ENCODE data around the gene MRPS34. TPM values are rescaled to one million over a fixed set of nuclear protein-coding genes. Genes with fewer than 3 reads are reported as not detected.
"Not testable (repeated sequence)": the region's sequence is repeated elsewhere in the genome, so short reads cannot be mapped to it uniquely, and the experiment has no call there.

MRPS34 gene
- total RNA-seq = 41.6 and 68.4 TPM in 2 replicates

DNA sequence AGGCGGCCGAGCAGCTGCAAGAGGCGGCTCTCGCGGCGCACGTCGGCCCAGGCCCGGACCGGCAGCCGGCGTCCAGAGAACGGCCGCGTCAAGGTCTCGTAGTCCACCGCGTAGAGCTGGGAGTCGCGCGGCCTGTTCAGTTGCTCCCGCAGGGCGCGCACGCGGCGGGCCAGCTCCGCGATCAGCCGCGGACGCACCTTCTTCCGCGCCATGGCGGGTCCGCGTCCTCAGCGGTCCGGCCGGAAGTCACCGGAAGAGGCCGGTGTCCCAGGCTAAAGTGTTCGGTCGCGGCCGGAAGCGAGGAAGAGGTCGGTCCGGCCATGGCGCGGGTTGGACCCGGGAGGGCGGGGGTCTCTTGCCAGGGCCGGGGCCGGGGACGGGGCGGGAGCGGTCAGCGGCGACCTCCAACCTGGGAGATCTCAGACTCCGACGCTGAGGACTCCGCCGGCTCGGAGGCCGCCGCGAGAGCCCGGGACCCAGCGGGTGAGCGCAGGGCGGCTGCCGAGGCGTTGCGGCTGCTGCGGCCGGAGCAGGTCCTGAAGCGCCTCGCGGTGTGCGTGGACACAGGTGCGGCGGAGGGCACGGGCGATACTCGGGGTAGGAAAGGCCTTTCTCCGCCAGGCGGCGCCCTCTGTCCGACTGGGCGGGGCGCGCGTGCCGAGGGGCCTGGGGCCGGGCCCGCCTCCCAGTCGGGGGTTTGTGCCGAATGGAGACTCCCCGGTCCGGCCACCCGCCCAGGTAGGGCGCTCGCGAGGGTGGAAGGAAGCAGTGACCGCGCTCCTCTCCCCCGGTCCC is at the start of gene MRPS34:
Gene MRPS34, minus strand, starts transcription at position 227 of the 795 bp plus-strand sequence. Its CDS starts 15 bp downstream, at position 212.
- DNase-seq (ENCODE audit: low read depth) = peak; percentile 44

DNA sequence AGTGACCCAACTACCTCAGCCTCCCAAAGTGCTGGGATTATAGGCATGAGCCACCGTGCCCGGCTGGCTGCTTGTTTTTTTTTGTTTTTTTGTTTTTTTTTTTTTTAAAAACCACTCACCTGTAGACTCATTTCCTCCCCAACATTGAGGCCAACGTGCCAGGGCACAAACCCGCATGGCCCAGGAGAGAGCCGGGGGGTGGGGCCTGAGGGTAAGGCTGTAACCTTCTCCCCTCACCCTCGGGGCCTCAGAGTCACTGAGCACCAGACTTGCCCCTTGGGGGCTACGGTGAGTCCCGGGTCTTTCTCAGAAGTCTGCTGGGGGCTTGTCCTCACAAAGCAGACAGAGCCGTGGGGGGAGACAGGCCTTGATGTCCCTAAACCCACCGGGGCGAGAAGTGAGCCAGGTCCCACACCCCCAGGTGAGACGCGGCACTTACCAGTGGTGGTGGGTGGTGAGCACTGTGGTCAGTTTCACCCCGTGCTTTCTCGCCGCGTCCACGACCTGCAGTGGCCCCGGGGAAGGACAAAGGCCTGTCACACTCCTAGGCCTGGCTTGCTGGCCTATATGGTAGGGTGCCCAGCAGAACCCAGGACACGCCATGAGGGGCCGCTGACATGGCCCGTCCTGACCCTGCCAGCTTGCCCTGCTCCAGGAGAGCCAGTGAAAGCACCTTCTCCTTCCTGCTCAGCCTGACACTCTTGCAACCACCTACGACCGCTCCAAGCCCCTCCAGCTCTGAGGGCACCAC is 49.1 kb upstream of the MRPS34 start:
- DNase-seq (ENCODE audit: low read depth) = peak; percentile 17

DNA sequence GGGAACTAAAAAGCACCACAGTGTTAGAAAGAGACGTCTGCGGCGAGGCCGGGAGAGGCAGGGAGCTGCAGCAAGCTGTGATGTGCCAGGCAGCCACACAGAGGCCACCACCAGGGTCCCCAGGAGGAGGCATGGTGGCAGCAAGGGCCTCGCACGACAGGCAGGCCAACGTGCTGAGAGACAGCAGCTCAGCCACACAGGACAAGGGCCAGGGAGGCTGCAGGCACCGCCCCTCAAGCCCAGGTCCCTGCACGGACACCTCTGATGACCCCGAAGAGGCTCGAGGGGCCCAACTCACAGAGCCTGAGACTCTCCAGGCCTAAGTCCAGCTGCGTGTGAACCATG is 48.0 kb upstream of the MRPS34 start:
- no peak for DNase-seq (ENCODE audit: low read depth)

DNA sequence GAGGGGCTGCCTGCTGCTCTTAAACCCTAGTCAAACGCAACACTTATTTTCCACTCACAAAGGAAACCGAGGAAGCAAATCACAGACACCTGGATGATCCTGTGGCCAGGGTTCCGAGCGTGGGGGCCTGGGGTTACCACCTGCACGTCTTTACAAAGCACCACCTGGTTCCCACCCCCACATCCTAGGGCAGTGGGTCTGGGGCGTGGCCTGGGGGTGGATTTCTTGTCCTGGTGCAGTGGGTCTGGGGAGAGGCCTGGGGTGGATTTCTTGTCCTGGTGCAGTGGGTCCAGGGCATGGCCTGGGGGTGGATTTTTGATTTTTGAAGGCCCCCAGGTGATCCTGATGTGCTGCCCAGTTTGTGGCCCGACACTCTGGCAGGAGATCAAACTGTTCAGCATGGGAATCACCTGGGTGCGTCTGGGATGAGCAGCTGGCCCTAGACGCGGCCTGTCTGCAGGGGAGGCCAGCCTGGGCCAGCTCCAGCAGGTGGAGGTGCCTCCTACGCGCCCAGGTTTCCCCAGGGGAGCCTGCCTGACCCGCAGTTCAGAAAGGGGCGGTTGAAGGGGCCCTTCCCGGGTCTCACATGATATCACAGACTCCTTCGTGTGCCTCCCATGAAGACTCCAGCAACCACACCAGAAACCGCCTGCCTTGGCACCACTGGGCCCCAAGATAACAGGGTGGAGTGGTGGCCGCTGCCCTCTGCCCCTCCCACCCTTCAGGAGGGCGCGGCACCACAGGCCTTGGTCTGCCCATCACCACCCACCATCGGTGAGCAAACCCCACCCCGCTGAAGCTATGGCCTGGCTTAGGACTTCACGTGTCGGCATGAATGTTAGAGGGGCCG is 47.4 kb upstream of the MRPS34 start:
- DNase-seq (ENCODE audit: low read depth) = no peak

DNA sequence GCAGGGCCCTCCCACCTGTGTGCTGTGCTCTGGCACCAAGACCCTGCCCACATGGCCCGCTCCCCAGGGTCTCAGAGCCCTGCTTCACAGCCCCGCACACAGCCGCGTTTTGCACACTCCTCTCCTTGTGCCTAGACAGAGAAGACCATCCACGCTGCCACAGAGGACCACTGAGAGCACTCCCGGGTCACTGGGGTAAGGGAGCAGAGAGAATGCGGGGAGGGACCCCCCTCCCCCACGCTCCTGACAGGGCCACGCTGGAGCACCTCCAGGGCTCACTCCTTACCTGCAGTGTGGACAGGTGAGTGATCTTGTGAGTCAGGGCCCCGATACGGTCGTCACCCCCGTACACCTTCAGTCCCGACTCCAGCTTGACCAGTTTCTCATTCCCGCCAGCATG is 46.7 kb upstream of the MRPS34 start:
- no peak for DNase-seq (ENCODE audit: low read depth)

DNA sequence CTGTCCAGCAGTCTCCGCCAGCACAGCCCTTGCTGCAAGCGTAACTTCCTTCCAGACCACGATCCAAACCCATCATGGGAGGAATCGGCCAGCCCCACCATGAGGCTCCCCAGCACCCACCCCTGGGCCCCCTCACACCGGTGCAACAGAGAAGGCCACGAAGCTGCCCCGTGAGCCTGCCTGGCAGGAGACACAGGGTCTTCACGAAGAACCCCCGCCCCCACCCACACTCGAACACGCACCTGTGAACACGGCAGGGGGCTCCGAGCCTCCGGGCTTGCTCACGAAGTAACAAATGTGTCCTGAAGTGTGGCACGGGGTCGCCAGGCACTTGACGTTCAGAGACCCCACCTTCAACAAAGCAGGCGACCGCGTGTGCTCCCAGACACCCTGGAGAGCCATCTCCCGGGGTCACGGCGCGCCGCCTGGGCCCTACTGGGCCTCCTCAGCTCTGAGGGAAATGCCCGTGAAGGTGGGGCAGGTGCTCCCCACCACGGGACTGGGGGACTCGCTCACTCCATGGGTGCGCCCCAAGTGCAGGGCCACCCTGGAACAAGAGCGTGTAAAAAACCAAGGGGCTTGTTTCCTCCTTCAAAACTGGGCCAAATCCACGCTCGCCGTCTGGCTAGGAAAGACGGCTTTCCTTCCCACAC is 46.1 kb upstream of the MRPS34 start:
- DNase-seq (ENCODE audit: low read depth) = no peak

DNA sequence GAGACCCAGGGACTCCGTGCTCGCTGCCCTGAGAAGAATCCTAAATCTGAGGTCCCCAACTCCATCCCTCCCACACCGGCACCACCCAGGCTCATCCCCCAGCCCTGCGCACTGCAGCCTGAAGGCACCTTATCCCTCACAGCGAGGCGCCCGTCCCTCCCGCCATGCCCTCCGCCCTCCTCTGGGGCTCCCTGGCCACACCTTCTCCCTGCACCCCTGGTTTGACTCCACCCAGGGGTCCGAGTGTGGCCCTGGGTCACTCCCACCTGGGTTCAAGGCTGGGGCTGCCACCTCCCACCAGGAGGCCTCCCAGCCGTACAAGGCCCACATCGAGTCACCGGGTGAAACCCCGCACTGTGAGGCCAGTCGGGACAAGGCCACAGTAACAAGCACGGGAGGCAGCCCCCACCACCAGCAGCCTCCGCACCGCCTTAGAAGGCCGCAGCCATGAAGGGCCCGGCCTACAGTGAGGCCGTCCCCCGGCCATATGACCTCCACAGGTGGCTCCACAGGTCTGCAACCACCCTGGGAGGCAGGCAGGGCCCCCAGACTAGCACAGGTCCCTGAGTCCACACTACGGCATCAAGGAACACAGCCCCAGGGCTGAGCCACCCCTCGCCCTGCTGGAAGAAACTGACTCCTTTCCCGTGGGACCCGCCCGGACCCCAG is 45.4 kb upstream of the MRPS34 start:
- DNase-seq (ENCODE audit: low read depth) = no peak

DNA sequence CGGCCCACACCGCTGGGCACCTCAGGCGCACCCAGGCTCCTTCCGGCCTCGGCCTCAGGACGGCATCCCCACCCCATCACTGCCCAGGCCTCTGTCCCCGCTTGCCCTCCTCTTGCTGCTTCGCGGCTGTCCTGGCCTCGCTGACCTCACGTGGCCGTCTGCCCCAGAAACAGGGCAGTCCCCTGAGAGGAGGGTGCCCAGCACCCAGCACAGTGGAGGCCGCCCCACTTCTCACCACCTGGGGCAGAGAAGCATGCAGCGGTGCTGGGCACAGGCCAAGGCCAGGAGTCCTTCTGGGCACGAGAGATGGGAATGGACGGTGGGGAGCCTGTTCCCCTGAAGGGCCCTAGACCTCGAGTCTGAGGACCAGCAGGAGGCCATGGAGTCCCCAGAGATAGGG is 44.8 kb upstream of the MRPS34 start:
- no peak for DNase-seq (ENCODE audit: low read depth)

DNA sequence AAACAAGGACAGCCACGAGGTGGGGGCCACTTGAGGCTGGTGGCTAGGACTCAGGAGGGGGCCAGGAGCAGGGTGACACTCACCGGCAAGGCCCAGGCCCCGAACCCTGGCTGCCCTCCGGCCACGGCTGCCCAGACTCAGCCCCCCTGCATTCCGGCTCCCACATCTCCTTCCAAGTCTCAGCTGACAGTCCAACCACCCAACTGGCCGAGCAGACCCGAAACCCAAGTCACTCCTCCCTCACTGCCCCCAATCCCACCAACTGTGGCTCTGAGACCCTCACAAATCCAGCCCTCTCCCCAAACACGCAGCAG is 44.3 kb upstream of the MRPS34 start:
- DNase-seq (ENCODE audit: low read depth) = no peak

DNA sequence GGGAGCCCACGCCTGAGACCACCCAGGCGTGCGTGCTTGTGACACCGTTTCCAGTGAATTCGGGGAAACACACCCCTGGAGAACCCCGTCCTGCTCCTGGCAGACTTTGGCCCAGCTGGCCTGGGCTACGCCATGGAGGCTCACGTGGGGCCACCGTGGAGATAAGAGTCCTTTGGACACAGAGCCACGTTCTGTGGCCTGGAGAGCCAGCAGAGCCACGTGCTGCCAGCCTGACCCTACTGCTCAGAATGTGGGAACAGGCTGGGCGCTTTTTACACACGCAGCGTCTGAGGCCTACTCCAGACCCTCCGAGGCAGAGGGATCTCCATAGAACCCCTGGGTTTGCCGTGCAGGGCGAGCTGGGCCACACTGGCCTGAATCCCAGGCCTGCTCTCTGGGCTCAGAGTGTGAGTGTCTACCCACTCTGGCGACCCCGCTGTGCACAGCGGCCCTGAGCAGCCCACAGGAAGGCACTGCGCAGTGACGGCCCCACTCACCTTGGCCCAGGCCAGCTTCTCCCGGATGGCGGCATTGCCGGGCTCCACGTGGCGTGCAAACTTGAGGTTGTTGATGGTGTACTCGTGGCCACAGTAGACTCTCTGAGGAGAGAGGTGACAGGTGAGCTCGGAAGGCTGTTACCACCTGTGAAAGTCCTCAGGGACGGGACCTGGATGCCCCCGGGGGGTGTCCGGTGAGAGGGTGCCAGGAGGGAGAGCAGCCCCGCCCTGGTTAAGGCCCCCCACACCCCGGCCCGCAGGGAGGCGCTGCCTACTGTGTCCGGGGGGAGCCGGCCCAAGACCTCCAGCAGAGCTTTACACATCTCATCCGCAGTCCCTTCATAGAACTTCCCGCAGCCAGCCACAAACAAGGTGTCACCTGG is 43.7 kb upstream of the MRPS34 start:
- no peak for DNase-seq (ENCODE audit: low read depth)

DNA sequence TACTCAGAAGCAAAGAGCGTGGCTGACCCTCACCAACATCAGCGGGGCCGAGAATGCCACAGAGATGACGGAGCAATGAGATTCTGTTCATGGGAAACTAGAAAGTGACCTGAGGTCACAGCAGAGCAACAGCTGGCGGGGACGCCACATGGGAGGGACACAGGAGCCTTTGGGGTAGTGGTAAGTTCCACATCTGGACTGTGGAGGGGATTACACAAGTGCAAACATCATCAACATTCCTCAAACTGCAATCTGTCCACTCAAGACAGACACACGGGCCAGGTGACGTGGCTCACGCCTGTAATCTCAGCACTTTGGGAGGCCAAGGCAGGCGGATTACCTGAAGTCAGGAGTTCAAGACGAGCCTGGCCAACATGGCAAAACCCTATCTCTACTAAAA is 42.5 kb upstream of the MRPS34 start:
- DNase-seq (ENCODE audit: low read depth) = no peak

DNA sequence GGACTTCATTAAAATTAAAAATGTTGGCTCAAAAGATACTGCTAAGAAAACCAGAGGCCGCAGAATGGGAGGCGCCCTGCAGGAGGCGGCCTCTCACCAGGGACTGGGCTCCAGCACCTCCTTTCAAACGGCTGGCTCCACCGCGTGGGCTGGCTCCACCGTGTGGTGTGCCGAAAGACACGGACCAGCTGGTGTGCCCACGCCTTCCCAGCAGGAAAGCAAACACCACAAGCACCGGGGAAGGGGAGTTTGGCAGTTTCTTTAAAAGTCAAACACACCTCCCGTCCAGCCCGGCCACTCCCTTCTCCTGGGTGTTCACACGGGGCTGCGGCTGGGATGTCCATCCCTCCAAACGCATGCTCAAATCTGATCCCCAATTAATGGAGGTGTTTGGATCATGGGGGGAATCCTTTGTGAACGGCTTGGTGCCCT is 39.8 kb upstream of the MRPS34 start:
- peak; percentile 61 for DNase-seq (ENCODE audit: low read depth)

DNA sequence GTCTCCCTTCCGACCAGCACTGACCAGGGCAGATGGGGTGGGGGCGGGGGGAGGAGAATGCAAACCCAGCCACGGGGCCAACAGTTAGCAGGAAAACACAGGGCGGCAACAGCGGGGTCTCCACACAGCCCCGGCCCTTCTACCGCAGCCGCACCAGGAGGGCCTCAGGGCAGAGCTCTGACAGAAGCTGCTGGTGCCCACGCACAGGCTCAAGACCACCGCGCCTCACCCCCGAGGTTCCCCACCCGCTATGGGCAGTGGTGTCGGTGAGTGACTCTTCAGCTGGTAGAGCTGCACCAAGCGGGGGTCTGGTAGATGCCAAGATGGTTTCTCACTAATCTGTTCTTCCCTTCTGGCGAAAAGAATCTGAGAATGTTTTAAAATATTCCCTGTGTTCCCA is 37.6 kb upstream of the MRPS34 start:
- DNase-seq (ENCODE audit: low read depth) = no peak

DNA sequence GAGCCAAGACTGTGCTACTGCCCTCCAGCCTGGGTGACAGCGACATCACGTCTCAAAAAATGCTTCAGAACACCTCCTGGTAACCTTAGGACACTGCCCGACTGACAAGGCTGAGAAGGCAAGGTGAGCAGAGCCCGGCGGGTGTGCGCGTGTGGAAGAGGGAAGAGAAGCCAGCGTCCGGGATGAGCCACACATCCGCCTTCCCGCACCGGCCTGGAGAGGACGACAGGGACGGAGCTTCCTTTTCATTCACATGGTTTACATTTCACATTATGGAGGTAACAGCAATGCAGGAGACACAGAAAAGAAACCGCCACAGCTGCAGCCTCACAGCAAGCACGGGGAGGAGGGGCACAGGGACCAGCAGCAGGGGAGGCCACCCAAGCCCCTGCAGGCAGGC is 37.2 kb upstream of the MRPS34 start:
- no peak for DNase-seq (ENCODE audit: low read depth)

DNA sequence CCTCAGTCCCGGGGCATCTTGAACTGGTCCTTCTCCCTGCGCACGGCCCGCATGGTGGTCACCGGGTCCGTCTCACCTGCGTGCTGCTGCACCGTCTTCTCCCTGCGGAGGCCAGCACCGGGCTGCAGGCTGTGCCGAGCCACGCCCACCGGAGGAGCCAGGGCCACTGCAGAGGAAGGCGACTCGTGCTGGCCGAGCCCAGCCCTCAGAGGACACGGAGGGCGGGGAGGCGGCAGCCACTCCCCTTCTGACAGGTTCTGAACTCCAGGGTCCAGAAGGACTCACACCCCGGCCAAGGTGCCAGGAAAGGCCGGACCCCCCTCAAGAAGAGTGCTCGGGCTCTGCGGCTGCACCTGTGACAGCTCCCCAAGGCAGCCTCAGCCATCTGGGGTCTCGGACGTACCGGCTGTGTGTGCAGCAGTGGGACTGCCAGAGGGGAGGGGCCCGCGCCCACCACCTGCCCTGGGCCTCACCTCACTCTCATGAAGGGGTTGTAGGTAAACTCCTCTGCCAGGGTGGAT is 36.4 kb upstream of the MRPS34 start:
- no peak for DNase-seq (ENCODE audit: low read depth)

DNA sequence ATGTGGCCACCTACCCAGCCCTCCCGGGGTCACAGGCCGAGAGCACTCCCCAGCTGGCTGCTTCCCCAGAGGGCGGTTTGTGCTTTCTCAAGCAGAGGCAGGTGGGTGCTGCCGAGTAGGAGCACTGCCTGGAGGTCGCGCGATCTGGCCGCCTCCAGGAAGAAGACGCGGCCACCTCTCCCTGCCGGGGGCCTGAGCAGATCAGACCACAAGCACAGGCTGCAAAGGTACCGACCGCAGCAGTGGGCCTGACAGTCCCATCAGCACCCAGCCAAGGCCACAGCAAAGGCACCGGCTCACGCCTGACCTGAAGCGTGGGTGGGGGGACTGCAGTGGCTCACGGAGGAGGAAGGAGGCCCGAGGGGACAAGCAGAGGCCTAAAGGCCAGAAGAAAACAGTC is 35.8 kb upstream of the MRPS34 start:
- no peak for DNase-seq (ENCODE audit: low read depth)

DNA sequence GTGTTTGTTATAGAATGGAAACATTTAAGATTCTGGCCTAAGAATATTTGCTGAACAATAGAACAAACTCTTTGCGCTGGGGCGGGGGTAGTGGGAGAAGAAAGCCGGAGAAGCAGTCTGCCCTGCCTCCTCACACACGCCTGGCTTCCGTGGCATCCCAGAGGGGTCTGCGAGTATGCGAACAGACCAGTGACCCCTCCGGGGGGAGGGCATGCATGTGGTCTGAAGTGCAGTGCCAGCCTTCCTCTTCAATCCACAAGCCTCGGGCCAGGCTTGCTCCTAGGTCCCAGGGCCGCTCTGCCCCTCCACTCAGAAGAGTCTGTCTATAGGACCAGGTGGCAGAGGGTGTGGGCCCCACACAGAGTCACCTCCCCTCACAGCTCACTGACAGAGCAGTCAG is 34.7 kb upstream of the MRPS34 start:
- DNase-seq (ENCODE audit: low read depth) = no peak

DNA sequence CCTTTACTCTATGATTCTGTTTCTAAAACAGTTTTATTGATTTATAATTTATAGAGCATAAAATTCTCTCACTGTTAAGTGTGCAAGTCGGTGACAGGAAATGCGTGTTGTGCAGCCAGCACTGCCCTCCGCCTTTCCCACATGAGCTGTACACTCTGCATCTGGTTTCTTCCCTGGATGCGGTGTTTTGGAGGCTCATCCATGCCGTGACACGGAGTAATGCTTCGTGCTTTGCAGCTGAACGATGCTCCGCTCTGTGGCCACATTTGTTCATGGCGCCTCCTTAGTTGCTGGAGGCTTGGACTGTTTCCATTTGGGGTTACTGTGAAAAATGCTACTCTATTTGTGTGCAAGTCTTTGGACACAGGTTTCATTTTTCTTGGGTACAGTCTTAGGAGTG is 27.8 kb upstream of the MRPS34 start:
- DNase-seq (ENCODE audit: low read depth) = no peak

DNA sequence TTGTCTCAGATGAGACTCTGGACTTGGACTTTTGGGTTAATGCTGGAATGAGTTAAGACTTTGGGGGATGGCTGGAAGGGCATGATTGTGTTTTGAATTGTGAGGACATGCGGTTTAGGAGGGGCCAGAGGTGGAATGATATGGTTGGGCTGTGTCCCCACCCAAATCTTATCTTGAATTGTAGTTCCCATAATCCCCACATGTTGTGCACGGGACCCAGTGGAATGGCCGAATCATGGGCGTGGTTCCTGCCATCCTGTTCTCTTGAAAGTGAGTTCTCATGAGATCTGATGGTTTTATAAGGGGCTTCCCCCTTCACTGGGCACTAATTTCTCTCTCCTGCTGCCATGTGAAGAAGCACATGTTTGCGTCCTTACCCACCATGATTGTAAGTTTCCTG is 26.3 kb upstream of the MRPS34 start:
- DNase-seq (ENCODE audit: low read depth) = not testable (repeated sequence)

Measured in renal cortical epithelial cell (primary cell).